Glomerular endothelial cell (primary cell): ENCODE results near the gene CBX1. TPM values are rescaled to one million over a fixed set of nuclear protein-coding genes. Genes with fewer than 3 reads are reported as not detected.
A peak's percentile ranks its signal among the peaks of the same experiment; 100 is the strongest.

Experiments used
- DNase-seq: peaks from one replicate; pipeline ENCODE4 v3.0.0-alpha.2; 2011; ENCODE audit warnings: low read depth, low spot score; ENCODE audit errors: extremely low read depth
- total RNA-seq: library from RNA; depleted of rRNA; stranded (reverse); fragments of >200 nt; gene quantifications from 2 replicates; pipeline ENCODE4 v1.2.3, GENCODE V29; 2015

The CBX1 gene
- total RNA-seq, 1 donor from 2014 or later = 65.3 TPM

GRCh38 chr17:48027322-48027981 lies 73.8 kb downstream of the CBX1 start:
- no peak for DNase-seq

- no peak for DNase-seq
Measured at GRCh38 chr17:48026502-48027321, 74.6 kb downstream of the CBX1 start.

GRCh38 chr17:48025904-48026501 lies 75.3 kb downstream of the CBX1 start:
- no peak for DNase-seq

GRCh38 chr17:48025040-48025903 lies 76.0 kb downstream of the CBX1 start:
- peak; percentile 73 for DNase-seq

- DNase-seq = no peak
Measured at GRCh38 chr17:48024149-48025039, 76.9 kb downstream of the CBX1 start.

- no peak for DNase-seq
Measured at GRCh38 chr17:48023400-48024148, 77.7 kb downstream of the CBX1 start.

- DNase-seq = no peak
Measured at GRCh38 chr17:48022901-48023300, 78.4 kb downstream of the CBX1 start.

- no peak for DNase-seq
Measured at GRCh38 chr17:48021934-48022333, 79.3 kb downstream of the CBX1 start.

Other genes with a start within 250 kb of the CBX1 start
- gene SP2, start 205.2 kb downstream of the CBX1 start, total RNA-seq = 4.3 and 11.5 TPM in 2 replicates
- gene PNPO, start 159.9 kb downstream of the CBX1 start, total RNA-seq = 36.3 and 56.6 TPM in 2 replicates
- not detected in 2 replicates for gene PRR15L, start 143.6 kb downstream of the CBX1 start, total RNA-seq
- 98.2 and 99.8 TPM in 2 replicates for gene CDK5RAP3, start 130.4 kb downstream of the CBX1 start, total RNA-seq
- gene COPZ2, start 63.7 kb downstream of the CBX1 start, total RNA-seq = 16.9 and 17.7 TPM in 2 replicates
- gene NFE2L1, start 53.1 kb downstream of the CBX1 start, total RNA-seq = 163 and 201 TPM in 2 replicates
- 15.5 and 20.8 TPM in 2 replicates for gene SNX11, start 6.3 kb upstream of the CBX1 start, total RNA-seq